Activated CD4-positive, alpha-beta T cell treated with anti-CD3 and anti-CD28 coated beads, Interleukin-2, amount 50 U/mL, for 48 hours (primary cell): ENCODE results near the gene TNFRSF18.
"Not testable (repeated sequence)": the region's sequence is repeated elsewhere in the genome, so short reads cannot be mapped to it uniquely, and the experiment has no call there.

ENCODE experiments used
- DNase-seq, 2 experiments: peaks; one replicate each; pipeline ENCODE4 v3.0.0-alpha.2; 2020

The TNFRSF18 gene, protein sequence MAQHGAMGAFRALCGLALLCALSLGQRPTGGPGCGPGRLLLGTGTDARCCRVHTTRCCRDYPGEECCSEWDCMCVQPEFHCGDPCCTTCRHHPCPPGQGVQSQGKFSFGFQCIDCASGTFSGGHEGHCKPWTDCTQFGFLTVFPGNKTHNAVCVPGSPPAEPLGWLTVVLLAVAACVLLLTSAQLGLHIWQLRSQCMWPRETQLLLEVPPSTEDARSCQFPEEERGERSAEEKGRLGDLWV

DNA sequence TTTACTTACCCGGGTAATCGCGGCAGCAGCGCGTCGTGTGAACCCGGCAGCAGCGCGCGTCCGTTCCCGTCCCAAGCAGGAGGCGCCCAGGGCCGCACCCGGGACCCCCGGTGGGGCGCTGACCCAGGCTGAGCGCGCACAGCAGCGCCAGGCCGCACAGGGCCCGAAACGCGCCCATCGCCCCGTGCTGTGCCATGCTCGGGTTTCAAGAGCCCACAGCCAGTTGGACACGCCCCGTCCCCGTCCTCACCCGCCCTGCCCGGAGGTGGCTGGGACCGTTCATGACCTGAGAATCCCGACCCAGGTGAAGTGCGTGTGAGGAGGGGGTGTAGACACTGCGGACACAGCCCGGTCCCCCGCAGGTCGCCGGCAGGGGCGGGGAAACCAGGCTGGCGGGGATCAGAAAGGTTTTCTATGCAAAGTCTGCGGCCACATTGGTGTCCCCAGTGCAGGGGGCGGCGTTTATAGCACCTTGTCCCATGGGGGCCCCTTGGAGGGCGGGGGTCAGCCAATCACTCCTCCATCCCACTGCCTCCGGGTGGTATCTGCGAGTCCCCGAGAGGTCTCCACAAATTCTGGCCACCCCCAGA, at the start of gene TNFRSF18:
Gene TNFRSF18, minus strand, starts transcription at position 217 of the 590 bp plus-strand sequence. Its CDS starts 21 bp downstream, at position 196.
- peak; percentile 76 to 82 for DNase-seq

DNA sequence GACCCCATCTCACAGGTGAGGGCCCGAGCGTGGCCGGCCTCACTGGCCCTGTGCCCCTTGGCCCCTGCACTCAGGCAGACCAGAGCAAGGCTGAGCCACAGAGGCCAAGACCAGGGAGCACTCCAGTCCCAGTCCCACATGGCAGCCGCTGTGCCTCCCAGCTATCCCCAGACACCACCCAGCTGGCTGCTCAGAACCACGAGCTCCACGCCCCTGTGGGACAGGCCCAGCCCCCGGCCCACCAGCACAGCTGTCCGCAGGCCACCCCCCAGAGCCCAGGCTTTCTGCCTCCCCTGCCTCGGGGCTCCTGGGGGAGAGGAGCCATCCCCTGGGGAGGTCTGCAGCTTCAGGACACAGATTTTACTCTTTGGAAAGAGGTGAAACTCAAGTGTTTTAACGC, 49.2 kb upstream of the TNFRSF18 start:
- DNase-seq = no peak

DNA sequence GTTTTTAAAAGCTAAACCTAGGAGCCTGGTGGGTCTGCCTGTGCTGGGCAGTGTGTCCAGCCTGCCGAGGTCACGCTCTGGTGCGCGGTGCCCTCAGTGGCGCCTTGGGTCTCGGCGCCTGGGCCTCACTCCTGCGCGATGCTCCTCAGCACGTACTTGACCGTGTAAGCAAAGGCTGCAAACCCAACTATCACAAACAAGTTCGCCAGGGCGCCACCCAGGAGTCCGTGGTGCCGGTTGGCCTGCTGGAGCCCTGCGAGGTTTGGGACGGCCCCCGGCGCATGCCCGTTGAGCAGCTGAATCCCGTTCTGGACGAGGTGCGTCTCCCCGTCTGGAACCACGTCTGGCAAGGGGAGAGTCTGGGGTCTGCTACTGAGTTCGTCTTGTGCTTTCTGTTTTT, 48.7 kb upstream of the TNFRSF18 start:
- DNase-seq = no peak

DNA sequence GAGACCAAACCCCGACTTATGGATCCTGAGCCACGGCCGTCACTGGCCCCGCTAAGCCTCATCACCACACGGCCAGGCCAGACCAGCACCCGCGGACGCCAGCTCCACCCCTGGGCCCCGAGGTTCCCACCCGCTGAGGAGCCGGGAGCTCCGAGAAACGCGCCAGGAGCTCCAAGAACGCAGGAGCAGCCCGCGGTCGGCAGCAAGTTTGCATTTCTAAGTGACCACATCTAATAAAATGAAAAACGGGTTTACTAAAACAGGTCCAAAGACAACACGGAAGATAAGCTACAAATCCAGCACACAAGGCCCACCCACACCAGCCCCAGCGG, 48.2 kb upstream of the TNFRSF18 start:
- DNase-seq = no peak

DNA sequence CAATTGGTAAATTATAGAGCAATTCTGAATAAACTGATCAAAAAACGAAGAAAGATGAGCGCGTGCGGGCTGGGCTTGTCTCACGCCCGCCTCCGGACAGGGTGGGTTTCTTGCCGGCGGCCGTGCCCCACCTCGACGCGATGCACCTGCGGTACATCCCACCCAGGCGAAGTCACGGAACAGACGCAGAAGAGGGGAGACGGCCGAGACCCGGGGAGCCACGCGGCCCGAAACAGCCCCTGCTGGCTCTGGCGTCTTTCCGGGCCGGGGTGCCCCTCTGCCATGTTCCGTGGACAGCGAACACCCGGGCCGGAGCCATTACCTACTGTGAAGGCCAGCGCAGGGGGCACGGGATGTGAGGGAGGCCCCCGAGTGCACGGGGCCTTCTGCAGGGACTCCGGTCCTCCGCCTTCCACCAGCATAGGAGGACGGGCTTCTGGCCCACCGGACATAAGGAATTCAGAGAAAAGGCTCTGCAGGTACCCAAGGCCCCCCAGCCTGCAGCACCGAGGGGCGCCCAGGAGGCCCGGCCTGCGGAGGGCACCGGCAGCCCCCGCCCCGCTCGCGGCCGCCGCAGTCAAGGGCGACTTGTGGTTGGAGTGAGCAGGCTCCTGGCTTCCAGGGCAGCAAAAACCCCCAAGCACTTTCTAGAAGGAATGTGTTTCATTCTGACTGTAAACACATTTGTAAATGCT, 47.7 kb upstream of the TNFRSF18 start:
- no peak for DNase-seq

DNA sequence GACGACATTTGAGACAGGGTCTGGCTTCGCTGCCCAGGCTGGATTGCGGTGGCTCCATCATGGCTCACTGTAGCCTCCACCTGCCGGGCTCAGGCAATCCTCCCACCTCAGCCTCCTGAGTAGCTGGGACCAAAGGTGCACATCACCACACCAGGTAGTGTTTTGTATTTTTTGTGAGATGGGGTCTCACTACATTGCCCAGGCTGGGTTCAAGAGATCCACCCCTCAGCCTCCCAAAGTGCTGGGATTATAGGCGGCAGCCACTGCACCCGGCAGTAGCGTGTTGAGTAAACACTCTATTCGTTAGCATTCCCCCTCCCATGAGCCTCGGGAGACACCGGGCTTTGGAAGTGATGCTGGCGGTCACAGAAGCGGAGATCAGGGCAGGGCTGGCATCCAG, 46.9 kb upstream of the TNFRSF18 start:
- no peak for DNase-seq

DNA sequence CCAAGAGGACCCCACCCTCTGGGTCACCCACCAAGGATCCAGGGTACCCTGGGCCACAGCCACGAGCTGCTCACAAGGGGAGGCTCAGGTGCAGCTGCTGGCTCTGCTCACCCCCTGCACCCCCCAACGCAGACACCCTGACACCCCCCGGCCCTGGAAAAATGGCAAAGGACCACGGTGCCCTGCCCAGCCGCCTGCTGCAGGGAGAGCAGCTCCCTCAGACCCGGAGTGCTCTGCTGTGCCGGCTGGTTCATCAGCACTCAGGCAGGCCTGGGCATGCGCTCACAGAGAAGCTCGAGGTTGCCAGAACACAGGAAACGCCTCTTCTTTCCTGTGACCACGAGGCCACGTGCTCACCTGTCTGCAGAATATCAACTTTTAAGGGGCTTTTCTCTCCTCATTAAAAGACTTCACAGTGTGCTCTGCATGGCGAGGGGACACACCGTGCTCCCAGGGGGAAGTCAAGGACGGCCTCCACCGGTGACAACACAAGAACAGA, 44.4 kb upstream of the TNFRSF18 start:
- peak; percentile 58 to 69 for DNase-seq

DNA sequence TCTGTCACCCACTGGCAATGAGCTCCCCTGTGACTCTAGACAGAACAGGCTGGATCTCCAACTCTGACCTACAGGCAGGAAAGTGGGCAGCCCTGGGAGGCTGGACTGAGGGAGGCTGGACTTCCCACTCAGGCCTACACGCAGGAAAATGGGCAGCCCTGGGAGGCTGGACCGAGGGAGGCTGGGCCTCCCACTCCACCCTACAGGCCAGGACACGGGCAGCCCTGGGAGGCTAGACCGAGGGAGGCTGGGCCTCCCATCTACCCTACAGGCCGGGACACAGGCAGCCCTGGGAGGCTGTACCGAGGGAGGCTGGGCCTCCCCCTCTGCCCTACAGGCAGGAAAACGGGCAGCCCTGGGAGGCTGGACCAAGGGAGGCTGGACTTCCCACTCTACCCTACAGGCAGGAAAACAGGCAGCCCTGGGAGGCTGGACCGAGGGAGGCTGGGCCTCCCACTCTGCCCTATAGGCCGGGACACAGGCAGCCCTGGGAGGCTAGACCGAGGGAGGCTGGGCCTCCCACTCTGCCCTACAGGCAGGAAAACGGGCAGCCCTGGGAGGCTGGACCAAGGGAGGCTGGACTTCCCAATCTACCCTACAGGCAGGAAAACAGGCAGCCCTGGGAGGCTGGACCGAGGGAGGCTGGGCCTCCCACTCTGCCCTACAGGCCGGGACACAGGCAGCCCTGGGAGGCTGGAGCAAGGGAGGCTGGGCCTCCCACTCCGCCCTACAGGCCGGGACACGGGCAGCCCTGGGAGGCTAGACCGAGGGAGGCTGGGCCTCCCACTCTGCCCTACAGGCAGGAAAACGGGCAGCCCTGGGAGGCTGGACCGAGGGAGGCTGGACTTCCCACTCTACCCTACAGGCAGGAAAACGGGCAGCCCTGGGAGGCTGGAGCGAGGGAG, 41.9 kb upstream of the TNFRSF18 start:
- DNase-seq = not testable (repeated sequence)

DNA sequence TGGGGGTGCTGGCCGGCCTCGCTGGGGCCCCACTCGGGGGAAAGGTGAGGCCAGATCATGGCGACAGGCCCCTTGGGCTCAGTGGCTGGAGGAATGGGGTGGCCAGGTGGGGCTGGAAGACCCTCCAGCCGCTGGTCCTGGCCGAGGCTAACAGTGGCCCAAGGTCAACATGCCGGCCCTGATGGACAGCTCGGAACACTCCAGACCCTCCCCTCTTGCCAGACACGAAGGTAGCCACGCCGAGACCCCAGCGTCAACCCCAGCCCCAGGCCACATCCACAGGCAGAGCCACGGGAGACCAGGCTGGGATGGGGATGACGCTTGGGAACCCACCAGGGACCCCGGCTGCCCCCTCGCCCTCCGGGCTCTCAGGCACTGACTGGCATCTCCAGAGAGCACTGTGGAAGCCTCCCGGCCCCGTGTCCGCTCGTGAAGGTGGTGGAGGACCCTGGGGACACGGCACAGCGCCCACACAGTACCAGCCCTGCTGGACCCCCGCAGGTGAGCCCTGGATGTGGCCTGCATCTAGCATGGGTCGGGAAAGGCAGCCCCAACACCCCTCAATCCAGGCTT, 41.0 kb upstream of the TNFRSF18 start:
- no peak for DNase-seq

DNA sequence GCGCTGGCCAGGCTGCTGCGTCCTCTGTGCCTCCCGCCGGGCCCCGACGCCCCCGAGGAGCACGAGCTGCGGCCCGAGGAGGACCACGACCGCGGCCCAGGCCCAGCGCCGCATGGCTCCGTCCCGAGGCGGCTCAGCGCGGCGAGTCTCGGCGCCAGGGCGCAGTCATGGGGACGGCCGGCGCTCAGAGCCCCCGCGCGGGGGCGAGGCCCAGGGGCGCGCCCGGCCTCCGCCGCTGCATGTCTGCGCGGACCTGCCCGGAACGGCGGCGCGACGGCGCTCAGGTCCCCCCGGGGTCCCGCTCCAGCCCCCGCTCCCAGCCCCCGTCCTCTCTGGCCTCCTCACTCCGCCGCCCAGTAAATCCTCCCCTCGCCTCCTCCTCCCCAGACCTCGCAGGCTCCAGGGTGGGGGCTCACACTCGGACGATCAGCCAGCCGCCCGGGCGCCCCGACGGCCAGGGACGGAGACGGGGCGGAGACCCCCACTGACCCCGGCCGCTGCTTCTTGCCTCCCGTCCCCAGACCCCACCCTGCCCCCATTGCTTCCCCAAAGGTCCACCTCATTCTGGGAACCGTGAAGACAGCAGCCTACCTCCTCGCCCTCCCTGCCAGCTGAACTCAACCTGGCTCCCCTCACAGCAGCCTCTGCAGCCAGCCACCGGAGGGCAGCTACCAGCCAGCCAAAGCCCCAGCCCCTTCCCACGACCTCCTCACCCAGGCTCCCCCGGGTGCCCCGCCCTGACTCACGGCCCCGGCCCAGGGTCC, 40.4 kb upstream of the TNFRSF18 start, which contains the start of gene C1QTNF12:
Gene C1QTNF12, minus strand, starts transcription at position 146 of the 764 bp plus-strand sequence. Its CDS starts 32 bp downstream, at position 114.
- DNase-seq = no peak

DNA sequence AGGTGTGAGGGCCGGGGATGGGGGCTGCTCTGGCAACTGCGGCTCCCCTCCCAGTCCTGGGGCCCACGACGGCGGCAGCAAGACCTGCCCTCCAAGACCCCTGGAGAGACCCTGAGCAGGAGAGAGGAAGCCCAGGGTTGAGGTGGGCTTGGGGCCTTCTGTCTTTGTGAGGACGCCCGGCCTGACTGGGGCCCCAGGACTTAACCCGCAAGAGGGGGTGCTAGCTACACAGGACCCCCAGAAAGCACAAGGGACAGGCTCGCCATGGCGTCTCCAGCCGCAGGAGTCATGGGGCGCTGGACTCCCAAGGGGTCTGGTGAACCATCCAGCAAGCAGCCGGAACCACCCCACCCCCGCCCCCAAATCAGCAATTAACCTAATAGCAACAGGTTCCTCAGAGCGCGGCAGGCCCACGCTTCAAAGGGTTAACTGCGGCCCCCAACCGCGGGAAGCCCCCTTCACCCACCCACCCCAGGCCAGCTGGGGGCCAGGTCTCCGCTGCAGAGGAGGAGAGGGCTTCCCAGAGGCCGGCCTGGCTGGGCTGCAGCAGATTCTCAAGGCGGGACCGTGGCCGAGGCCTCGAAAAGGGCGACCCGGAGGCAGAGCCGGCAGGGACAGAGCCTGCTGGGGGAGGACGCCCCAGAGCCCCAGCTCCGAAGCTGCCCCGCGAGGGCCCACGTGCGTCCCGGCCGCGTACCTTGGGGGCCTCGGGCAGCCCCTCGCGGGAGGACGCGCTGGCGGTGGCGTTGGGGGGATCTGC, 39.6 kb upstream of the TNFRSF18 start:
- no peak for DNase-seq

DNA sequence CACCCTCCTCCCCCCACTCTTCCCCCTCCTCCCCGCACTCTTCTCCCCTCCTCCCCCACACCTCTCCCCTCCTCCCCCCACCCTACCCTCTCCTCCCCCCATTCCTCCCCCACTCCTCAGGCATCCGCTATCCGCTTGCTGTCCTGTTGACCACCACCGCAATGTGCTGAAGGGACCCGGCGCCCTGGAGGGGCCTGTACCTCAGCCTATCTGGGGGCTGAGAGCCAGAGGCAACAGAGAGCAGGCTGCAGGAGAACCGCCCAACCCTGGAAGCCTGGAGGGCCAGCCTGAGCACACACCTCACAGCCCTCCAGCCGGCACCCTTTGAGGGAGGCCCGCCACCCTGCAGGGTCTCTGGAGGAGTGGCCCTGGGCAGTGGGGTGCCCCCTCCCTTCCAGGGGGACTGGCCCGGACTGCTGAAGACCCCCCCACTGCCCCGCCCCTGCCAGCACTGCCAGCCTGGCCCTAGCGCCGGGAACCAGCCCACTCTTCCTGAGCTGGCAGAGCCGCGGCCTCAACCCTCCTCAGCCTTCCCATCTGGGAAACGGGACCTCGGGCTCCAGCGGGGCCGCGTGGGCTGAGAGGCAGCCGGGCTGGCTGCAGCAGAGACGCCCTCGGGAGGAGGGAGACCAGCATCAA, 38.9 kb upstream of the TNFRSF18 start:
- no peak for DNase-seq

DNA sequence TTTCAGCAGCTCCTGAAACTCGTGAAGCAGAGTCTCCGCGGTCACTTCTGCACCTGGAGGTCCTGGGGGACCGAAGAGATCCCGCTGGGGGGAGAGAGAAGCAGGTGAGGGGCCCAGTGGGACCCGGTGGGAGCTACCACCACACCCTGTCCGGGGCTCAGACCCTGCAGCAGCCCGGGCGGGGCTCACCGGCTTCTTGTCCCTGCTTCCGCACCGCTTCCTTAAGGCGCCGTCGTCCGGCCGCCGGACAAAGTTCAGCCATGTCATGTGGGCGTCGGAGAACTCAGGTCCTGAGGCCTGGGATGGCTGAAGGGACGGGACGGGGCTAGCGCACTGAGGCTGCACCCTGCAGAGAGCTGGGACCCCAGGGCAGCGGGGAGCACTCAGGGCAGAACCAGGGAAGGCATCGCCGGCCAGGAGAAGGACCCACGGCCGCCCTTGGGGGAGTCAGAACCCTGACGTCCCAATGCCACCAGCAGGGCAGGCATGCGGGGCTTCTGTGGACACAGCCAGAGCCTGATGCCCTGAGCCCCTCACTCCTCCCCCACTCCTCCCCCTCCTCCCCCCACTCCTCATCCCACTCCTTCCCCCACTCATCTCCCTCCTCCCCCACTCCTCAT, 37.9 kb upstream of the TNFRSF18 start:
- DNase-seq = no peak

DNA sequence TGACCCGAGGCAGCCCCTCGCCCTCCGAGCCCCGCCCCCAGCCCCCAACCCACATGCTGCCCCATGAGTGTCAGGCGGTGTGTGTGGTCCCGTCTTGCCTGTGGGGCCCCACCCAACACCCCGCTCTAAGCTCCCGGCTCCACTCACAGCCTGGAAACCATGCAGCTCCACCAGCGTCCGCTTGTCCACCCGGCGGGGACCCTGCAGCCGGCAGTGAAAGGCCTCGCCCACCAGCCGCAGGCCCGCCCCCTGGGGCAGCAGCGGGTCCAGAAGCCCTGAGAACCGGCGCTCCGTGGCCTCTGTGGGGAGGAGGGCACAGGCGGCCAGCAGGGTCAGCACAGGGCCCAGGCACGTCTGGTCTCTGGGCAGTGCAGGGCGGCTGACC, 37.4 kb upstream of the TNFRSF18 start:
- no peak for DNase-seq

DNA sequence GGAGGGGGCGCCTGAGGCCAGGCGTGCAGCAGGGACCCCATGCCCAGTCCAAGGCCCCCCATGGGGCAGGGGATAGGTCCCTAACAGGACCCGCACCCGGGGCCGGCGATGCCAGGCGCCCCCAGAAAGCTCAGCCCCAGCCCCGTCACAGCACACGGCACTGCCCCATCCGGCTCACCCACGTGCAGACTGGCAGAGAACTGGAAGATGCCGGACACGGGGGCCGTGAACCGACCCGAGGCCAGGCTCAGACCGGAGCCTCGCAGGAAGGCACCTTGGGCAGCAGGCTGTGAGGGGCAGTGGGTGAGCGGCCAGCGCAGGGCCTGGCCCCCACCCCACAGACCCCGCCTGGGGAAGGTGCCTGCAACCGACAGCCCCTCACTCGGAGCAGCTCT, 36.9 kb upstream of the TNFRSF18 start:
- DNase-seq = no peak

DNA sequence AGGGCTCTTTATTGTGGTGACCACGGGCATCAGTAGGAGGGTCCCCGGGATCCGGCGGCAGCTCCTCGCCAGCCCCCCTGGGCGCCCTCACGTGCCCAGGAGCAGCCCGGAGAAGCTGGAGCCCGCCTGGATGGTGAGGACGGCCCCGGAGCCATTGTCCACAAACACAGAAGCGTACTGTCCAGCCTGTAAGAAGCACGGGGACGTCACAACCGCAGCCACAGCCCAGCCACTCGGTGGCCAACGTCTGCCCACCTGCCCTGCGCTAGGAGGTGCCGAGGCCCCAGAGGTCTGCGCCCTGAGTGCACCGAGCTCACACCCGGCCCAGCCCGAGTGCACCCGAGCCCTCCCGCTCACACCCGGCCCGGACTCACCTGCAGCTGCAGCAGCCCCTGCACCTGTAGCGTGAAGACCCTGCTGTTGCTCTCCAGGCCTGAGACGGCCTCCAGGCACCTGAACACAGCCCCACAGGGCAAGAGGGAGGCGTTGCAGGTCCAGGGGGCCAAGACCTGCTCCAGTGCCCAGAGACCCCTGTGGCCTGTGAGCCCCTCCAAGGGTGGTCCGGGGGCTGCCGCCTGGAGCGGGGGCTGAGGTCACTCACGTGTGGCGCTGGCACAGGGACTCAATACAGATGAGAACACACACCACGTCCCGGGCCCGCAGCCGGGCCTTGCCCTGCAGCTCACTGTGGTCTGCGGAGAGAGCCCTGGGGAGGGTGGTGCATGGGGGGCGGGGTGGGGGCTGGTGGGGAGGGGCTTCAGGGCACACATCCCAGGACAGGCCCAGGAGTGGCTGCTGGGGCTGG, 36.3 kb upstream of the TNFRSF18 start:
- DNase-seq = no peak

DNA sequence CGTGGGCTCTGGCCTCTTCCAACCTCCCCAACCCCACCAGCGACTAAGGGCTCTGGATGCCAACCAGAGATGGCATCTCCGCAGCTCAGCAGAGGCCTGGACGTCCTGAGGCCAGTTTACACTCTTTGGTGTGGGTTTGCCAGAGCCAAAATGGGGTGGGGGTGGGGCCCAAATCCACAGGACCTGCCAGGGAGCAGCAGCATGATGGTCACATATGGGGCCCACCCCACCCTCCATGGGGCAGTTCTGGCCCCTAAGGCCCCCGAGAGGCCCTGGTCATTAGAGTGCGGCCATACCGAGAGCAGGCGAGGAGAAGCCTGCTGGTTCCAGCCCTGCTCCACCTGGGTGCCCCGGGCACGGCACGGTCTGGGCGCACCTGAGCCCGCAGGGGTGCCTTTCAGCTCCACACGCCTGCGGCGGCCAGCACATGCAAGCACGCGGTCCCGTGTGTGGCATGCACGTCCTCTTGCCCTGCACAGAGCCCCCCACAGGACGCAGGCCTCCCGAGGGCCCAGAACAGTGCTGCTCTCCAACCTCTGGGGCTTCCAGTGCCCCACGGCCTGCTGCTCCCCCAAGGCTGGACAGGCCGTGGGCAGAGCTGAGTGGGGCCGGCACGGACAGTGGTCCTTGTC, 35.3 kb upstream of the TNFRSF18 start:
- no peak for DNase-seq

DNA sequence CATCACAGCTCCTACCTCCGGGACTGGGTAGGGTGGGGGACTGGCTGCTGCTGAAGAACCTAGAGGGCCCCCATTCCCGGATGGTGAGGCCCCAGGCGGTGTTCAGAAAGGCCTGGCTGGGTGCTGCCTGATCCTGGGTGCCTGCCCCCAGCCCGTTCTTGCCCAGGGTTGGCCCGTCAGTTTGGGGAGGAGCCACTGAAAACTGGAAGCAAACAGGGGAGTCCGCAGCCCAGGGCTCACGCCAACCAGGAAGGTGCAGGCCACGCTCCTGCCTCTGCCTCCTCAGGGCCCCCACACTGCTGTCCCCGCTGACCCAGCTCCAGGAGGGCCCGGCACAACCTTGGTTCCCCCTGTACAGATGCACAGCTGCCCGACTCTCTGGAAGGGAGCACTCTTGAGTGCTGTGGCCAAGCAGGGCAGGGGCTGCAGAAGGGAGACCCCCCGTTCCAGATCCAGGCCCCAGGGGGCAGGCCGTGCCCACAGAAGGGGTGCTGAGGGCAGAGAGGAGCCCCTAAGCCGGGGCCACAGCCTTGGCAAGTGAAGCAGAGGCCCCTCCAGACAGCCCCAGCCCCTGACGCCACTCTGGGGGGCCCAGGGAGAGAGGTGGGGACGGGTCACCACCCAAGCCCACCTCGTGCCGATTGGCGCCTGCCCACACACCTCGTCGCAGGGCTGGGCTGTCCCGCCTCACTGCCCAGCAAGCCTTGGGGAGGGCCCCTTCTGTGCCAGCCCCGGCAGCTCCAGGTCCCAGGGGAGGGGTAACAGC, 34.6 kb upstream of the TNFRSF18 start:
- DNase-seq = no peak
